Activated T-cell treated with anti-CD3 and anti-CD28 coated beads, Interleukin-2, amount 50 U/mL, for 4 hours (primary cell): ENCODE measurements around the gene RPS6KB2. TPM values are rescaled to one million over a fixed set of nuclear protein-coding genes. Genes with fewer than 3 reads are reported as not detected.

Source experiments
- ATAC-seq, 2 donors: fragments of 200-7000 bp; cut with Tn5 transposase; one replicate each; pipeline ENCODE4 v1.10.0; 2021
- DNase-seq: peaks from one replicate; pipeline ENCODE4 v3.0.0-alpha.2; 2020
- H3K27me3 Mint-ChIP-seq: one replicate; pipeline ENCODE4 v1.8.0; 2021; ENCODE audit warnings: low read depth, mixed read lengths
- H3K36me3 Mint-ChIP-seq: one replicate; pipeline ENCODE4 v1.8.0; 2022; ENCODE audit warnings: mixed read lengths; ENCODE audit not compliant: insufficient read depth
- H3K4me1 Mint-ChIP-seq: one replicate; pipeline ENCODE4 v1.8.0; 2021; ENCODE audit warnings: low read depth, mixed read lengths
- H3K4me3 Mint-ChIP-seq: one replicate; pipeline ENCODE4 v1.8.0; 2021; ENCODE audit warnings: mild to moderate bottlenecking, moderate library complexity, mixed read lengths
- H3K9me3 Mint-ChIP-seq: one replicate; pipeline ENCODE4 v1.8.0; 2021; ENCODE audit warnings: mixed read lengths
- total RNA-seq, 3 donors: library from RNA; stranded (reverse); gene quantifications; one replicate each; pipeline ENCODE4 v1.2.1, GENCODE V29; 2021

The RPS6KB2 gene
- total RNA-seq, 3 donors from 2014 or later = 90.3 to 97.2 (median 92.7) TPM

- Mint-ChIP-seq H3K36me3 (no peaks in the 10 kb centered on the region), H3K4me1 (peaks cover 76% of the 10 kb centered on the region), H3K4me3 (no peak overlapping the region), H3K9me3 (no peaks in the 10 kb centered on the region), H3K27me3 (no peaks in the 10 kb centered on the region)
- no peak for ATAC-seq
- DNase-seq = no peak
Observed at GRCh38 chr11:67412495-67413179, 15.7 kb upstream of the RPS6KB2 start.

GRCh38 chr11:67413266-67413849, 14.9 kb upstream of the RPS6KB2 start:
- H3K9me3 Mint-ChIP-seq = no peaks in the 10 kb centered on the region
- no peaks in the 10 kb centered on the region for H3K36me3 Mint-ChIP-seq
- H3K4me1 Mint-ChIP-seq = peaks cover 76% of the 10 kb centered on the region
- H3K27me3 Mint-ChIP-seq = no peaks in the 10 kb centered on the region
- ATAC-seq = no peak
- no peak for DNase-seq
- no peak overlapping the region for H3K4me3 Mint-ChIP-seq

GRCh38 chr11:67415501-67416304, 12.6 kb upstream of the RPS6KB2 start, which contains the start of gene CARNS1:
CARNS1 (plus strand) TSS chr11:67415678; CDS start chr11:67416200, 522 bp downstream.
- Mint-ChIP-seq H3K36me3 (no peaks in the 10 kb centered on the region), H3K4me3 (peak within 1 kb of the TSS; percentile 74), H3K9me3 (no peaks in the 10 kb centered on the region), H3K27me3 (no peaks in the 10 kb centered on the region), H3K4me1 (peaks cover 75% of the 10 kb centered on the region)
- ATAC-seq (no peak), DNase-seq (no peak)

GRCh38 chr11:67416416-67417335, 11.6 kb upstream of the RPS6KB2 start:
- Mint-ChIP-seq H3K27me3 (no peaks in the 10 kb centered on the region), H3K36me3 (no peaks in the 10 kb centered on the region), H3K9me3 (no peaks in the 10 kb centered on the region), H3K4me1 (peaks cover 68% of the 10 kb centered on the region), H3K4me3 (peak overlapping the region; percentile 74)
- DNase-seq (peak; percentile 69), ATAC-seq (peak; percentile 4 to 10)

- ATAC-seq = no peak
- H3K4me1 Mint-ChIP-seq = peaks cover 61% of the 10 kb centered on the region
- H3K27me3 Mint-ChIP-seq = no peaks in the 10 kb centered on the region
- H3K9me3 Mint-ChIP-seq = no peaks in the 10 kb centered on the region
- no peak overlapping the region for H3K4me3 Mint-ChIP-seq
- no peak for DNase-seq
- no peaks in the 10 kb centered on the region for H3K36me3 Mint-ChIP-seq
Observed at GRCh38 chr11:67417425-67417824, 10.9 kb upstream of the RPS6KB2 start.

- Mint-ChIP-seq H3K36me3 (no peaks in the 10 kb centered on the region), H3K4me1 (peaks cover 49% of the 10 kb centered on the region), H3K4me3 (peak overlapping the region; percentile 79), H3K27me3 (no peaks in the 10 kb centered on the region), H3K9me3 (no peaks in the 10 kb centered on the region)
- DNase-seq = no peak
- ATAC-seq = no peak
Observed at GRCh38 chr11:67418476-67419281, 9.6 kb upstream of the RPS6KB2 start.

- peaks cover 50% of the 10 kb centered on the region for H3K4me1 Mint-ChIP-seq
- no peaks in the 10 kb centered on the region for H3K9me3 Mint-ChIP-seq
- no peaks in the 10 kb centered on the region for H3K36me3 Mint-ChIP-seq
- no peaks in the 10 kb centered on the region for H3K27me3 Mint-ChIP-seq
- no peak for DNase-seq
- H3K4me3 Mint-ChIP-seq = peak overlapping the region; percentile 79
- ATAC-seq = no peak
Observed at GRCh38 chr11:67419325-67420049, 8.8 kb upstream of the RPS6KB2 start.

GRCh38 chr11:67420147-67420645, 8.1 kb upstream of the RPS6KB2 start:
- Mint-ChIP-seq H3K36me3 (no peaks in the 10 kb centered on the region), H3K4me1 (peaks cover 50% of the 10 kb centered on the region), H3K4me3 (peak overlapping the region; percentile 79), H3K27me3 (no peaks in the 10 kb centered on the region), H3K9me3 (no peaks in the 10 kb centered on the region)
- no peak for ATAC-seq
- DNase-seq = no peak

GRCh38 chr11:67420646-67421429, 7.5 kb upstream of the RPS6KB2 start:
- H3K36me3 Mint-ChIP-seq = no peaks in the 10 kb centered on the region
- H3K4me3 Mint-ChIP-seq = peak overlapping the region; percentile 79
- peak; percentile 86 to 90 for ATAC-seq
- H3K9me3 Mint-ChIP-seq = no peaks in the 10 kb centered on the region
- DNase-seq = peak; percentile 99
- H3K27me3 Mint-ChIP-seq = no peaks in the 10 kb centered on the region
- peaks cover 49% of the 10 kb centered on the region for H3K4me1 Mint-ChIP-seq

- DNase-seq = no peak
- H3K4me1 Mint-ChIP-seq = peaks cover 42% of the 10 kb centered on the region
- no peaks in the 10 kb centered on the region for H3K9me3 Mint-ChIP-seq
- peak overlapping the region; percentile 75 for H3K4me3 Mint-ChIP-seq
- no peaks in the 10 kb centered on the region for H3K36me3 Mint-ChIP-seq
- no peaks in the 10 kb centered on the region for H3K27me3 Mint-ChIP-seq
- no peak for ATAC-seq
Observed at GRCh38 chr11:67421430-67422031, 6.8 kb upstream of the RPS6KB2 start.

GRCh38 chr11:67422891-67423290, 5.4 kb upstream of the RPS6KB2 start:
- Mint-ChIP-seq H3K36me3 (no peaks in the 10 kb centered on the region), H3K27me3 (no peaks in the 10 kb centered on the region), H3K9me3 (no peaks in the 10 kb centered on the region), H3K4me1 (peaks cover 37% of the 10 kb centered on the region), H3K4me3 (no peak overlapping the region)
- DNase-seq (no peak), ATAC-seq (no peak)

- no peak for DNase-seq
- peaks cover 34% of the 10 kb centered on the region for H3K4me1 Mint-ChIP-seq
- H3K9me3 Mint-ChIP-seq = no peaks in the 10 kb centered on the region
- H3K36me3 Mint-ChIP-seq = no peaks in the 10 kb centered on the region
- H3K27me3 Mint-ChIP-seq = no peaks in the 10 kb centered on the region
- no peak for ATAC-seq
- H3K4me3 Mint-ChIP-seq = no peak overlapping the region
Observed at GRCh38 chr11:67423466-67423865, 4.8 kb upstream of the RPS6KB2 start.
